GM19455 (cell line): ENCODE measurements around the gene SSMEM1.
"Not testable (repeated sequence)": the region's sequence is repeated elsewhere in the genome, so short reads cannot be mapped to it uniquely, and the experiment has no call there.

Experiments used
- ATAC-seq: cut with Tn5 transposase; IDR thresholded peaks from one replicate; pipeline ENCODE4 v1.9.1; 2021; ENCODE audit not compliant: unreplicated experiment

The SSMEM1 gene

DNA sequence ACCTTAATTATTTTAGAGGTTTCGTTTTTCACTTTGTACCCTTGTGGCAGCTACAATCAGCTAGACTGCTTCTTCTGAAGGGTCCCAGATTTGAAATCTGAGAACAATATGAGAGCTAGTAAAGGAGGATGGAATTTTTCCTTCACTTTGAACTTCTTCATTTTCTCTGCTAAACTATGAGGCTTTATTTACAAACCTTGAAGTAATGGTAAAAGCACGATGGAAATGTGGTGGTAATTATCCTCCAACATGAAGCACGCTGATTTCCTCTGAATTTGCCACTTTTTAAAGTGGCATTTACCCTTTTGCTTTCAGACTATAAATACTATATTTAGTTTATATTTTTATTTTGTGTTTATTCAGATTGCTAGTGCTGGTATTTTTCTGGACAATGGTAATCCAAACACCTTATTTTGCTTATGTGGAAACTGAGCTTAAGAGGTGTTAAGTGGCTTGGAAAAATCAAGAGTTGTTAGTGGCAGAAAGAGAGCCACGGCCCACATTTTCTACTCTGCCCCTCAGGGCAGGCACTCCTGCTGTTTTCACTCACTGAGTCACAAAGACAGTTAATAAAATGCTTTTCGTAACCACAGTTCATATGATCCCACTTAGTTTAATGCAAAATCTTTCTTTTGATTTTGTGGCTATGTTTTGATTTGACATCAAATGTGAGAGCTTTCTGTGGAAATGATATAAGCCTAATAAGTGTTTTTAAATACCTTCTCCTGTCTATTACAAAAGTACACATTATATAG, 2.7 kb downstream of the SSMEM1 start:
- no peak for ATAC-seq

DNA sequence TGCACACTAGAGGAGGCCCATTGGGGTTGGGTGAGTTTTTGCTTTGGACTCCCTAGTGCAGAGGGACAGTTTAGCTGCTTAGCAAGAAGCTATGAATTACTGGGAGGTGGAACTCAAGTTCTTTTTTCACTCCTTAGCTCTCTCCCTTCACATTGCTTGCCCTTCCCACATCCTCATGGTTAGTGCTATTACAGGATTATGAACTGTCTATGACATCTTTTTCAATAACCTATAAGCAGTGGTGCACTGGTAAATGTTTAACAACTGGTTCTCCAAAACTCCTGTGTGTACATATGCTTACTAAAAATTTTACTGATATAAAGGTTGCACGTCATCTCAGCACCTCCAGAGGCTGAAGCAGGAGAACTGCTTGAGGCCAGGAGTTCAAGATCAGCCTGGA, 6.2 kb downstream of the SSMEM1 start:
- no peak for ATAC-seq

DNA sequence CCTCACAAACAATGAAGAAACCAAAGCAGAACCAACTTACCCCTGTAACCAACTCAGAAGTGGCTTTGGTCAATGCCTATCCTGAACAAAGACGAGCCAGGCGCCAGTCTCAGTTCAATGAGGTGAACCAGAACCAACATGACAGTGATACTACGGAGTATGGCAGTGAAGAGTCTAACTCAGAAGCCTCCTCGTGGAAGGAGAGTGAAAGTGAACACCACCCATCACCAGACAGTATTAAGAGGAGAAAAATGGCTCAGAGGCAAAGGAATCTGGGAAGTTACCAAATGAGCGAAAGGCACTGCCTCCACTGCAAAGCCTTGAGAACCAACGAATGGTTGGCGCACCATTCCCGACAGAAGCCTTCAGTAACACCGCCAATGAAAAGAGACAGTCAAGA, 8.4 kb downstream of the SSMEM1 start:
- ATAC-seq: no peak

DNA sequence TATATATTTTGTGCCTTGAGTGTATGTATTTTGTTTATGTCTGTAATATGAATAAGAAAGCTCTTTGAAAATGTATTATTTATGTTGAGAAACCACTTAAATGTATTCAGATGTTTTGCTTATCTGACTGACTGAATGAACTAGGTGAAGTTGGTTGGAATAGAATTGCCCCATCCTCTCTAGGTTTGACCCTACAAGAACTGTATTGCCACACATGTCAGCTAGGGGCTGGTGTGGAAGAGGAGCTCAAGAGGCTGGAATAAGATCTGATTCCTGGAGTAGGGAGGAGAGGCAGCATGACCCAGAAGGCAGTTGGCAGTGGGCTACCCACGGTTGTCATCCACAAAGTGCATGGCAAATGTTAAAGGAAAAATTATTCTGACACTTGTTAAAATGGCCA, 9.1 kb downstream of the SSMEM1 start:
- no peak for ATAC-seq

DNA sequence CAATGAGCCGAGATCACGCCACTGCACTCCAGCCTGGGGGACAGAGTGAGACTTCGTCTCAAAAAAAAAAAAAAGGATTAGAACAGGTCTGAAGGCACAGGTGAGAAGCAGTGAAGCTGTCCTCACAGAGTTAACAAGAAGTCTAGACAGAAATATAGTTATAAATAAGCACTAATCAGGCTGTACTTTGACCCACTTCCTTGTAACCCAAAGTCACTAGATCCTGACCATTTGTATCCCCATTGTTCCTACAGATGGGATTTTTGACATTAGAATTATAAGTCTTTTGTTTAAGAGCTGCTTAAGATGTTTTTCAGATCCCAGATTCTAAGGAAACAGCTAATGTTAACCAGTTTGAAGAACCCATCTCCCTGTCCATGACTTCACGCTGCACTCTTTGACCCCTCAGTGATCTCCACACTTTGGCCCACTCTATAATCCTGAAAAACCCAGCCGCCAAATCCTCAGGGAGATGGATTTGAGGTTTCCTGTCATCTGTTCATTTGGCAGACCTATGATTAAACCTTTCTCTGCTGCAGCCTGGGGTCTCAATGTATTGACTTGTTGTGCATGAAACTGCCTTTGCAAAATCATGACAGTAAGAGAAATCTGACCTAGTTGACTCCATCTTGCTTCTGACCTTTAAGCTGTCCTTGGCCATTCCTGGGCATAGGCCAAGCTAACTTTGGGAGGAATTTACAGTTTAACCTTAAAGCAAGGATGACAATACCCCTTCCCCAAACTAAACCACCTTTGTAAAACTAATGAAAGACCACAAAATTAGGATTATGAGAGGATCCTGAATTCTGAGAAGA, 11.4 kb downstream of the SSMEM1 start:
- no peak for ATAC-seq

DNA sequence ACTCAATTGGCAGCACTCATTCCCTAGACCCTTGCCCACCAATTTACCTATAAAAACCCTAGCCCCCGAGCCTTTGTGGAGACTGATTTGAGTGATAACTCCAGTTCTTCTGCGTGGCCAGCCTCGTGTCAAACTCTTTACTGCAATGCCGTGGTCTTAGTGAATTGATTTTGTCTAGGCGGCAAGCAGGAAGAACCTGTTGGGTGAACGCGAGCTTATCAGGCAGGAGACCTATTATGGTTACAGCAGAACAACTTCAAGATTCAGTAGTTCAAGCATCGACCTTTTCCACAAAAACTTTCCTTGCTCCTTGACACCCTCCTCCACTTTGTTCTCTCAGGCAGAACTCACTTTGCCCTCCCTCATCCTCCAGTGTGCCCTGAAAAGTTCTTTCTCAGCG, 12.2 kb downstream of the SSMEM1 start:
- ATAC-seq: no peak

DNA sequence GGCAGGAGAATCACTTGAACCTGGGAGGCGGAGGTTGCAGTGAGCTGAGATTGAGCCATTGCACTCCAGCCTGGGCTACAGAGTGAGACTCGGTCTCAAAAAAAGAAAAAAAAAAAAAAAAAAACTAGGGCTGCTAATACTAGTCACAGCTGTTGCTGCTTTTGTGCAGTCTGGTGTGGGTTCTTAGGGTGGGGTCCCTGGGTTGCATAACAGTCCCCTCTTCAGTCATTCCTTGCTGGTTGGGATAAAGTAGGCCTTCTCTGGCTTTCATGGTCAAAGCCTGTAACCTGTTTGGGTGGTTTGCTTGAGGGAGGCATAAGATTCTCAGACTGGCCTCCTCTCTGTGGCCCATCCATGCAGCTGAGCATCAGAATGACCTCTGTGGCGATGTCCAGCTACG, 14.1 kb downstream of the SSMEM1 start:
- ATAC-seq: no peak

DNA sequence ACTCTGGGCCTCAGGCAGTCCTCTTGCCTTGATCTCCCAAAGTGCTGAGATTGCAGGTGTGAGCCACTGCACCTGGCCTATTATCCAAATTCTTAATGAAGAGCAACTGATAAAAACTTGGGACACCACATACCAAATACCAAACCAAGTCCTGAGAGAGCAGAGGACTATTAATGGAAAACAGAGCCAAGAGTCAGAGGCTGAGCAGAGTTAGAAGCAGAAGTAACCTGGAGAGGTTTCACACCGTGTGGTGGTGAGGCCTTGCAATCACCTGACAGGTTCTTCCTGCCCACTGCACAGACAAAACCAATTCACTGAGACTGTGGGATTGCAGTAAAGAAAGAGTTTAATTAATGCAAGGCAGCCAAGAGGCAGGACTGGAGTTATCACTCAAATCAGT, 16.0 kb downstream of the SSMEM1 start:
- ATAC-seq: no peak

DNA sequence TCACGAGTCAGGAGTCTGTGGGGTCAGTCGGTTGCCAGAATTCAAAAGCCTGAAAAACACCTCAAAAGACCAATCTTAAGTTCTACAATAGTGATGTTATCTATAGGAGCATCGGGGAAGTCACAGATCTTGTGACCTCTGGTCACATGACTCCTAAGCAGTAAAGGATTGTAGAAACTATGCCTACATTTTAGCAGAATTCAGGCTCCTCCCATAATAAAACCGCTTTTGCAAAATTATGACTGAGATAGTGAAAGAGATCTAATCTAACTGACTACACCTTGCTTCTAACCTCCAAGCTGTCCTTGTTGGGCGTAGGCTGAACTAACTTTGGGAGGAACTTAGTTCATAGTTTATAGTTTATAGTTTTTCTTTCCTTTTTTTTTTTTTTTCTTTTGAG, 16.6 kb downstream of the SSMEM1 start:
- no peak for ATAC-seq

DNA sequence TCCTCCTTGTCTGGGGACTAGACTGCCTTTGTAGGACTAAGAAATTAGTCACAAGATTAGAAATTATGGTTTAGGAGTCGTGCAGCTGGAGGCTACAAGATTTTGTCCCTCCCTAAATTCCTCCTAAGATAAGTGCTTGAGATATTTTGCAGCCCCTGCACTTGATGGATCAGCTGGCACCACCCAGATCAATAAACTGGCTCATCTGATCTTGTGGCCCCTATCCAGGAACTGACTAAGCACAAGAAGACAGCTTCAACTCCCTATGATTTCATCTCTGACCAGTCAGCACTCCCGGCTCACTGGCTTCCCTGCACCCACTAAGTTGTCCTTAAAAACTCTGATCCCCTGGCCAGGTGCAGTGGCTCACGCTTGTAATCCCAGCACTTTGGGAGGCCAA, 17.3 kb downstream of the SSMEM1 start:
- ATAC-seq: not testable (repeated sequence)

DNA sequence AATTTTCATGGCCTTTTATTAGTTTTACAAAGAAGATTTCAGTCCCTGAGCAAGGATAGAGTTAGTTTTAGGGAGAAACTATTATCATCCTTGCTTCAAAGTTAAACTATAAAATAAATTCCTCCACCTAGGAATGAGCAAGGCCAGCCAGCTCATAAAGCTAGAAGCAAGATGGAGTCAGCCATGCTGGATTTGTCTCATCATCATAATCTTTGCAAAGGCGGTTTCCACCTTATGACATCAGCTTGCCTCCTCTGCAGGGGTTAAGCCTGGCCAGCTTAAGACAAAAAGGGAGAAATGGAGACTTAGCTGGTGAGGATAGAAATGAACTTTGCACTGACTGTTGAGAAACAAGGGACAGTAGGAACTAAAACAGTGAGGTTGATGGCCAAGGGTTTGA, 18.7 kb downstream of the SSMEM1 start:
- ATAC-seq: no peak

DNA sequence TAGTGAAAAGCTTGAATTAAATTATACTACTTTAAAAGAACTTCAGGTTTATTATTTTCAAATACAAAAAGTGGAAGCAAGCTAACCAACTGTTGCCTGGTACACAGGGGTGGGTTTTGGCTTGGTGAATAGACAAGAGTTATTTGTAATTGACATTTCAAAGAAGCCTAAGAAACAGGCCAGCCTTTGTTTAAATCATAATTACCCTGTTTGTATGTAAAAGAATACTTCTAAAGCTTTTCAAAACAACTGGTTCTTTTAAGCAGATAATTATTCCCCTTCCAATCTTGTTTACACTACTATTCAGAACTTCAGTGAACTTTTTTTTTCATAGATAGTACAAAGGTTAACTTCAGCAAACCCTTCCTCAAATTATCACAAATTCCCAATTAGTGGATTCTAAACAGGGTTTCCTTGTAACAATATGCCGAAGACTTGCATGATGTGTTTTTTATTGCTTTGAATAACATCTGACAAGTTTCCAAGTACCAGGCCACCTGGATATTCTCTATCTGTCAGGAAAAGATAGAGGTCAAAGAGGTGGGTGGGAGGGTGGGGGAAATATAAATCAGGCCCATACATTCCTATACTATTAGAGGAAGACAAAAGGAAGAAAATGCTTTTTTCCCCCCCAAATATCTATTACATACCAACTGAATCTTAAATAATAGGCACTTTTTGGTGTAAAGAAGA, 20.4 kb downstream of the SSMEM1 start:
- ATAC-seq: no peak

DNA sequence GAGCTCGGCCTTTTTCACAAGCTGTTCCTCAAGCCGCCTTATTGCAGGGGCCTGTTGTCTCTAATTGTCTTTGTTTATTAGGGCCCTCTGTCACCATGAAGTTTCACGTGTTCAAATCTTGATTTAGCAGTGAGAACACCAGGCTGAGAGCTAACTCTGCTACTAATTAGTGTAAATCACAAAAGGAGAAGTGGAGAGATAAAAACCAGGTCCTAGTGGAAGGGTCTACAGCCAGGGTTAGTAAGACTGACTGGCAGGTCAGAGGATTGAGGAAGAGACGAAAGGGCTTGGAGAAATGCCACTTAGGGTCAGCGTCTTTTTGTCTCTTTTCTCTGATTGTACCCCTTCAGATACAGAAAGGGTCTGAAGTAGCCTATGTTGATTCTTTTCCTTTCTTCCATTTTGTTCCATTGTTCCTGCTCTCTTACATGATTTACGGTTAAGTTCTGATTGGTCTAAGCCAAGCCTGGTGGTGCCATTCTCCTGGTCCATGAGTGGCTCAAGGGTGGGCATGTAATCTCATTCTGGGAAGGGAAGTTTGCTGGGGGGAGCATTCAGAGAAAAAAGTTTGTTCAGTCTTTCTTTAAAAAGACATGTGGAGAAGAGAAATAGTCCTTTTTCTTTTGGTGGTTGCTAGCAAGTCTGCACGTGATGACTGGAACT, 21.3 kb downstream of the SSMEM1 start:
- ATAC-seq: no peak

DNA sequence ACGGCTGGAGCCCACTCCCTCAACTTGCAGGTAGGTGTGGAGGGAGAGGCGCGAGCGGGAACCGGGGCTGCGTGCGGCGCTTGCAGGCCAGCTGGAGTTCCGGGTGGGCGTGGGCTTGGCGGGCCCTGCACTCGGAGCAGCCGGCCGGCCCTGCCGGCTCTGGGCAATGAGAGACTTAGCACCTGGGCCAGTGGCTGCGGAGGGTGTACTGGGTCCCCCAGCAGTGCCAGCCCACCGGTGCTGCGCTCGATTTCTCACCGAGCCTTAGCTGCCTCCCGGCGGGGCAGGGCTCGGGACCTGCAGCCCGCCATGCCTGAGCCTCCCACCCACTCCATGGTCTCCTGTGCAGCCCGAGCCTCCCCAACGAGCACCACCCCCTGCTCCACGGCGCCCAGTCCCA, 22.3 kb downstream of the SSMEM1 start:
- not testable (repeated sequence) for ATAC-seq

DNA sequence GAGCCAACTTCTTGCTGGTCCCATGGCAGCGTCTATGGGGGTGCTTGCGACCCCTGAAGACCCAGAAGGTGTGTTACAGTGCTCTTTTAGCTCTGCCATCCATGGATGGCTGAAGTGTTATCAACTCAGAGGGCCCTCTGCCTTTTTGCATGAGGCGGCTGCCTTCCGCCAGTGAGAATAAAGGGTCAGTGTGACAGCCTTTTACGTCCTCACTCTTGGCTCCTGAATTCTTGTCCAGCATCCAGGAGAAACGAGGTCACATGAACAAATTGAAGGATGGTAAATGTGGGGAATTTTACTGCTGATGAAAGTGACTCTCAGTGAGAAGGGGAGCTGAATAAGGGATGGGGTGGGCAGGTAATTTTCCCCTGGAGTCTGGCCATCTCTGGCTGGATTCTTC, 24.1 kb downstream of the SSMEM1 start:
- ATAC-seq: no peak

DNA sequence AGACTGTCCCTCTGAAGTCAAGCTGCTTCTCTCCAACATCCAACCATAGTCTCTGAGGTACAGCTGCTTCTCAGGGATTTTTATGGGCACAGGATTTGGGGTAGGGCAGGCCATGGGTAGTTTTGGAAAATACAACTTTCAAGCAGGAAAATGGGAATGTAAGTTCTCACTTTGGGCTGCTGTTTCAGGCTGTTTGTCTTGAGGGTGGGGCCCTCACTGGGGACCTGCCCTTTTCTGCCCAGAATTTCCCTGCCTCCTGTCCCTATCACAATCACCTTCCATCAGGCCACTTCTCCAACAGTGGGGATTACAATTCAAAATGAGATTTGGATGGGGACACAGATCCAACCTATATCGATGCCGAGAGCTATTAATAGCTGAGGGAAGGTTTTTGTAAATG, 24.5 kb downstream of the SSMEM1 start:
- no peak for ATAC-seq

DNA sequence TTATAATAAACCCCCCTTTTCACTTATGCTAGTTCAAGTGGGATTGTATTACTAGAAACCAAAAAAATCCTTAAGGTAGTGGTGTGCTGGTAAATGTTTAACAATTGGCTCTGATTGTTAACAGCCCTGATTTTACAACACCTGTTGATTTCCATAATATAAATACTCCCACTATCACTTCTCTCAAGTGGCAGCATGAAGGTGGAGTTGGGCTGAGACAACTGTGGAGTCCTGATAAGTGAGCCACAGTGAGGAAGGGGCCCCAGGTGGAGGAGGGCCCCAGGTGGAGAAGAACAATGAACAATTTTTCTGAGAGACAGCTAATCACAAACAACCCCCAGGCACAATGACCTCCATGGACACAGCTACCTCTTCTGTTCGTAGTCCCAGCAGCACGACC, 26.4 kb downstream of the SSMEM1 start:
- no peak for ATAC-seq

DNA sequence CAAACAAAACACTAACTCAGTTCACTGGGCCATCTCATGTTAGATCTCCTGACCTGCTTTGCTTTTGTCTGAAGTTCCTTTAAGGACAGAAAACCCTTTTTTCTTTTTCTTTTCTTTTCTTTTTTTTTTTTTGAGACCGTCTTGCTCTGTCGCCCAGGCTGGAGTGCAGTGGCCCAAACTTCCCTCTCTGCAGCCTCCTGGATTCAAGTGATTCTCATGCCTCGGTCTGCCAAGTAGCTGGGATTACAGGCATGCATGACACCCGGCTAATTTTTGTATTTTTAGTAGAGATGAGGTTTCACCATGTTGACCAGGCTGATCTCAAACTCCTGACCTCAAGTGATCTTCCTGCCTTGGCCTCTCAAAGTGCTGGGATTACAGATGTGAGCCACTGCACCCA, 28.7 kb downstream of the SSMEM1 start:
- ATAC-seq: not testable (repeated sequence)

DNA sequence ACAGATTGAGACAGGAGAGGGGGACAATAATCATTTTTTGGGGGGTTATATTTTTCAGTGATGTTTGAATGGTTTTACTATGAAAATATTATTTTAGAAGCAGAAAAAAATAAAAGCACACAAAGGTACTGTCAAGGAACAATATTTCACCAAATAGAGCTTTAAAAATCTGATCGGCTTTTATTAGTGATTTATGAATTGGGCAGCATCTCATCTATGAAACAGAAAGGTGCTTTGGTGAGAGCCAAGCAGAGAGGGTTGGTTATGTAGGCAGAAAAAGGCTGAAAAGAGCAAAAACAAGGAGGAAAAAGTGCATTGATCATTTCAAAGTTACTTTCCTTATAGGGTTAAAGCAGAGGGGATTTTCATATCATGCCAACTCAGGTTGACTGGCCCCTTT, 32.6 kb downstream of the SSMEM1 start:
- ATAC-seq: no peak

DNA sequence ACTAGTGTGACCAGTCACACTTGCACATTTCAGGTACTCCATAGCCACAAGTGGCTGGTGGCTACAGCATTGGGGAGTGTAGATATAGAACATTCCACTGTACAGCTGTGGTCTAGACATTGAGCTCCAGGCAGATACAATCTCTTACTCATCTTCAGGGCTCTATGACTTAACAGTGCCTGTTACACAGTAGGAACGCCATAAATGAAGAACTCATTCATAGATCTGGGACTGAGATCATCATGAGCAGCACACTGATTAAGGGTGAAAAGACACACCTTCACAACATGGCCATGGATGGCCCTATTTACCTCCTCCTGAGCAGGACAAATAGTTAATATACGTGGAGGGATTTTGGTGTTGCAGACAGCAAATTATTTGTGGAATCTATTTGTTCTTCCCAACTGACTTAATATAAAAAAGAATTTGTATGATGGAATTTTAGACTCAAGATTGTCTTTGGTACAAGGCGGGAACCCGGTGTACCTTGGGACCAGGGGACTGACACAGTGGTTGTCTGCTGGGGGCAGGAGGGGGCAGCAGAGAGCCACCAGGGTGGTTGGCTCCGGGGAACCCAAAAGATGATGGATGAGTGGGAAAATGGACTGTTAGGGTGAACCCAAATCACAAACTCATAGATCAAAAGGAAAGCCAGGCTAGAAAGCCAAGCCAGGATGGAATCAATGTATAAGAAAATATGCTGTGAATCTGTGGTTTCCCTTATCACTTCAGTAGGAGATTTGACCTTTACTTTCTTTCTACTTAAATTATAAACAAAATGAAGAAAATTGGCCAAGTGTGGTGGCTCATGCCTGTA, 34.7 kb downstream of the SSMEM1 start:
- ATAC-seq: no peak

DNA sequence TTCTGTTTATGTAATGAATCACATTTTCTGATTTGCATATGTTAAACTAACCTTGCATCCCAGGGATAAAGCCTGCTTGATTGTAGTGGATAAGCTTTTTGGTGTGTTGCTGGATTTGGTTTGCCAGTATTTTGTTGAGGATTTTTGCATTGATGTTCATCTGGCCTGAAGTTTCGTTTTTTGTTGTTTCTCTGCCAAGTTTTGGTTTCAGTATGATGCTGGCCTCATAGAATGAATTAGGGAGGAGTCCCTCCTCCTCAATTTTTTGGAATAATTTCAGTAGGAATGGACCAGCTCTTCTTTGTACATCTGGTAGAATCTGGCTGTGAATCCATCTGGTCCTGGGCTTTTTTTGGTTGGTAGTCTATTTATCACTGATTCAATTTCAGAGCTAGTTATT, 35.8 kb downstream of the SSMEM1 start:
- ATAC-seq: not testable (repeated sequence)
